Measurements from ENCODE around the gene TNFRSF17. TPM values are rescaled to one million over a fixed set of nuclear protein-coding genes. Genes with fewer than 3 reads are reported as not detected.
A peak's percentile ranks its signal among the peaks of the same experiment; 100 is the strongest.

The TNFRSF17 gene
- total and polyA plus RNA-seq, 9 of the 15 experiments (the other 6 are each of a cell fraction or from before 2014, with no cell fraction given), result not detected

DNA sequence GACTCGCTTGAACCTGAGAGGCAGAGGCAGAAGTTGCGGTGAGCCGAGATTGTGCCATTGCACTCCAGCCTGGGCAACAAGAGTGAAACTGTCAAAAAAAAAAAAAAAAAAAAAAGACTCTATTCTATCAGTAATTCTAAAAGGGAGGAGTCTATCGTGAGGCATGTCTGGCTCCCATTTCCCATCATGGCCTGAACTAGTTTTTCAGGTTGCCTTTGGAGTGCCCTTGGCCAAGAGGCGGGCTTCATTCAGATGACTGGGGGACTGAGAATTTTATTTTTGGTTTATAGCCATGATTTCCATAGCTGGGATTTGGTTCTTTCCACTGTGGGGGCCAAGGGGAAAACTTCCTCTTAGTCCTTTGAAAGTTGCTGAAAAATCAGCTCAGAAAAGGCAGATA lies 8.1 kb downstream of the TNFRSF17 start (continued):
- no peak for TF ChIP-seq RBM14 (IDR thresholded peaks at IDR 0.05; ENCODE audit: borderline replicate concordance, insufficient read depth, low read depth, low read length)
- TF ChIP-seq NFATC3 (IDR thresholded peaks at IDR 0.05), result no peak
- TF ChIP-seq, protein P1, sequence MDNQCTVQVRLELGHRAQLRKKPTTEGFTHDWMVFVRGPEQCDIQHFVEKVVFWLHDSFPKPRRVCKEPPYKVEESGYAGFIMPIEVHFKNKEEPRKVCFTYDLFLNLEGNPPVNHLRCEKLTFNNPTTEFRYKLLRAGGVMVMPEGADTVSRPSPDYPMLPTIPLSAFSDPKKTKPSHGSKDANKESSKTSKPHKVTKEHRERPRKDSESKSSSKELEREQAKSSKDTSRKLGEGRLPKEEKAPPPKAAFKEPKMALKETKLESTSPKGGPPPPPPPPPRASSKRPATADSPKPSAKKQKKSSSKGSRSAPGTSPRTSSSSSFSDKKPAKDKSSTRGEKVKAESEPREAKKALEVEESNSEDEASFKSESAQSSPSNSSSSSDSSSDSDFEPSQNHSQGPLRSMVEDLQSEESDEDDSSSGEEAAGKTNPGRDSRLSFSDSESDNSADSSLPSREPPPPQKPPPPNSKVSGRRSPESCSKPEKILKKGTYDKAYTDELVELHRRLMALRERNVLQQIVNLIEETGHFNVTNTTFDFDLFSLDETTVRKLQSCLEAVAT (IDR thresholded peaks at IDR 0.05), result no peak

DNA sequence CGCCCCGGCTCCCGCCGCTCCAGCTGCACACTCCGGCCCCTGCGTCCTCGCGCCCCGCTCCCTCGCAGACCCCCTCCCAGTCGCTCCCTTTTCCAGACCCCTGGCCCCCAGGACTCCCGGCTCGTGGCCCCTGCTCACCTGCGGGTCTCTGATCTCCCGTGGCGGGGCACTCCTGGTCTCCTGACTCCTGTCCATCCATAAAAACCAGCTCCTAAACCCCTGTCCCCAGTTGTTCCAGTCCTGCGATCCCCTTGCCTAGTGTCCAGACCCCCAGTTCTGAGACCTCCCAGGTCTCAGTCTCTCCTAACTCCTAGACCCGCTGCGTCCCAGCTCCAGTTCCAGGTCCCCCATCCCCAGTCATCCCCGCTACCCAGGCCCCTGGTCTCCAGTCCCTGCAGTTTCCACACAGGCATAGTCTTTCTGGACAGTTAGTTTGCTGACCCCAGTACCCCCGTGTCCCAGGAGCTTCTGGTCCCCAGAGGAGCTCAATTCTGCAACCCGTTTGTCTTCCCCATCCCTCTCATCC lies 11.9 kb downstream of the TNFRSF17 start:
- intact Hi-C loops (cut with micrococcal nuclease), result loop anchor here (5.0 kb wide), 1 partner anchor 90 kb away; no protein-coding TSS in a partner anchor
- TF ChIP-seq SAP30 (IDR thresholded peaks at IDR 0.05; ENCODE audit: borderline replicate concordance, insufficient read depth, low read depth, low read length, poor library complexity, severe bottlenecking) (peak; percentile 12), THAP12 (CRISPR knock-in tag; IDR thresholded peaks at IDR 0.05) (0 out of 2 replicates have a peak, but pooled peaks have one; percentile 47), ZNF644 (tag; IDR thresholded peaks at IDR 0.05; ENCODE audit: low read depth) (no peak), RBFOX2 (IDR thresholded peaks at IDR 0.05; ENCODE audit: low read depth, low read length) (no peak), HOXB6 (CRISPR knock-in tag; IDR thresholded peaks at IDR 0.05; ENCODE audit: borderline replicate concordance) (no peak), MEF2A (IDR thresholded peaks at IDR 0.05; ENCODE audit: control insufficient read depth, low read depth, low read length) (no peak), ZSCAN32 (CRISPR knock-in tag; IDR thresholded peaks at IDR 0.05) (no peak), HDGF (IDR thresholded peaks at IDR 0.05) (no peak), RBM14 (IDR thresholded peaks at IDR 0.05; ENCODE audit: borderline replicate concordance, insufficient read depth, low read depth, low read length) (no peak), SREBF2 (CRISPR knock-in tag; IDR thresholded peaks at IDR 0.05) (no peak), JUN (IDR thresholded peaks at IDR 0.05; ENCODE audit: borderline replicate concordance, low read depth, low read length) (no peak), JUN (CRISPR knock-in tag; IDR thresholded peaks at IDR 0.05; ENCODE audit: borderline replicate concordance) (no peak), ZNF511 (CRISPR knock-in tag; IDR thresholded peaks at IDR 0.05) (no peak)

More for the DNA sequence above, 11.9 kb downstream of the TNFRSF17 start:
- in situ Hi-C loops (cut with MboI), result no loop called here
- FAIRE-seq (no peak), ATAC-seq (peak; percentile 14), DNase-seq (ENCODE audit: extremely low read depth in 1 of 4, low spot score in 3 of 4) (peak in 2 of 4 experiments; percentile 22 to 24)
- WGBS (ENCODE audit: insufficient coverage, low coverage, missing lambda C conversion rate), result 0% methylated on average over 17 of the region's 22 CpGs
- ChIA-PET POLR2A (interaction anchor here (0.6 to 2.2 kb wide), 12 partner anchors 9 to 85 kb away, joined by 3 to 10 read pairs (median 4); partner anchors contain the start of gene GSPT1), CTCF (ENCODE audit: low intra/inter-chr PET ratio) (interaction anchor here (1.3 kb wide), 1 partner anchor 27 kb away, joined by 3 read pairs; no protein-coding TSS in a partner anchor)
- H3K4me2 ChIP-seq (ENCODE audit: insufficient read depth, low read length), result peak overlapping the region; percentile 92
- no peaks in the 10 kb centered on the region for H3K9me3 ChIP-seq (replicated peaks; ENCODE audit: control insufficient read depth, insufficient read depth, low read depth, low read length)
- peaks cover 2 to 27% of the 10 kb centered on the region in 2 experiments; a peak in 3 of 5 replicates for H3K4me1 ChIP-seq (replicated peaks in 1 of 2; ENCODE audit: control insufficient read depth in 2 of 2, insufficient read depth in 2 of 2, low read length in 2 of 2)
- no TSS peak for BruUV-seq (replicated peaks)
- no peaks in the 10 kb centered on the region for H3K36me3 ChIP-seq (ENCODE audit: control insufficient read depth, insufficient read depth, low read length)
- H3K9ac ChIP-seq (ENCODE audit: insufficient read depth in 1 of 2, low read depth in 2 of 2, low read length in 2 of 2), result peak overlapping the region; percentile 69 to 94
- no peaks in the 10 kb centered on the region for H4K20me1 ChIP-seq (replicated peaks; ENCODE audit: control insufficient read depth, insufficient read depth, low read length)
- peak overlapping the region; percentile 57; the same call in 2 of the 3 replicates for H3K27ac ChIP-seq (ENCODE audit: extremely low read depth, low read depth, low read length)
- peak overlapping the region; percentile 96 for H3K4me3 ChIP-seq
- H3K79me2 ChIP-seq (ENCODE audit: control insufficient read depth, insufficient read depth, low read length), result peaks cover 19% of the 10 kb centered on the region
- peak overlapping the region; percentile 79 for H2AFZ ChIP-seq (ENCODE audit: low read depth, low read length)
- no peaks in the 10 kb centered on the region for H3K27me3 ChIP-seq (ENCODE audit: control insufficient read depth in 2 of 2, insufficient read depth in 2 of 2, low read length in 2 of 2)
- no peaks in the 10 kb centered on the region for H3K9me1 ChIP-seq (ENCODE audit: control insufficient read depth, insufficient read depth, low read length)

All from K562 (cell line).